ENCODE results near the gene TTC39C.

TTC39C gene

DNA sequence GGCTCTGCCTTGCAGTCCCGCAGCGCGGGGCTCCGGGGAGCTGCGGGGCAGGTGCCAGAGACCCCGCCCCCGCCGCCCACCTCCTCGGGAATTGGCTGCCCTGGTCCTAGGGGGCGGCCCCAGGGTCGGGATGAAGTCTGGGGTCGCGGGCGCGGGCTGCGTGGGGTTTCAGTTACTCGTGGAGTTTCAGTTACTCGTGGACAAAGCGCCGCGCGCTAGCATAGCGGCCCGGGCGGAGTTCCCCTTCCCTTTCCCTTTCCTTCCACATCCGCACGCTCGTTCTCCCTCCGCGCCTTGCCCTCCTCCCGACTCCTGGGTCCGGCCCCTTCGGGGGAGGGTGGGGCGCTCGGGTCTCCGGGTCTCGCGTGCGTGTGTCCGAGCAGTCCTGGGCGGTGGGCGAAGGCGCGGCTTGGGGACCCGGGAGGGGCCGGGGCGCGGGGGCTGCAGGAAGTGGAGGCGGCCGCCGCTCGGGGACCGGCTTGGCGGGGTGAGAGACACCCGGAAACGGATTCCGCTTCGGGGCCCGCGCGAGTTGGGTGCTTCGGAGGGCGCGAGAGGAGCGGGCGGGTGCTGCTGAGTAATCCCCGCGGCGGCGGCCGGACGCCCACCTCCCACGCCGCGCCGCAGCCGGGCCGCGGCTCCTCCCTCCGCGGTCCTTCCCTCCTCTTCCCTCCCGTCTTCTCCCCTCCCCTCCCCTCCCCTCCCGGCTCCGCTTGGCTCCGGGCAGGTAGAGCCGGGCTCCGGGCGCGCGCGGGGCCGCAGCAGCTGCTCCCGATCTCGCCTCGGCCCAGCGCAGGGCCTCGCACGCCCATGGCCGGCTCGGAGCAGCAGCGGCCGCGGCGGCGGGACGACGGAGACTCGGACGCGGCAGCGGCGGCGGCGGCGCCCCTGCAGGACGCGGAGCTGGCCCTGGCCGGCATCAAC, at the start of gene TTC39C:
TSS of gene TTC39C (plus strand) at position 693 of the 924 bp plus-strand sequence. CDS start at position 811, 118 bp downstream.
- DNase-seq (ENCODE audit: low spot score): peak; percentile 21

DNA sequence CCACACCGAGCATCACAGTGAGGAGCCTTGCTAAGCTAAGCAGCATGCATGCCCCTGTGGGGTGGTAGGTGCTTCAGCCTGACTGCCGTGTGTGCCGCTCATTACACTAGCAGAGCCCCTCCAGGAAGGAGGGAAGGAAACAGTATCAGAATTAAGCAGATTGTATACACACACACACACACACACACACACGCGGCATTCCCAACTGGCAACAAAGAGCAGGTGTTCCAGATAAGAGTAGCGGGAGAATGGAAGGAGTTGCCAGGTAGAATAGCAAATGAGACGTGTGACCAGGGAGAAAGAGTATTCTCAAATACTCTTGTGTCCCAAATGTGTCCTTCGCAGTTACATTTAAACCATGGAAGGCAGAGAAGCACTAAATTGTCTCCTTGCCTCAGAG, 47.6 kb upstream of the TTC39C start:
- no peak for DNase-seq (ENCODE audit: low spot score)

GRCh38 chr18:23967321-23968089, 47.0 kb upstream of the TTC39C start:
- no peak for DNase-seq (ENCODE audit: low spot score)

DNA sequence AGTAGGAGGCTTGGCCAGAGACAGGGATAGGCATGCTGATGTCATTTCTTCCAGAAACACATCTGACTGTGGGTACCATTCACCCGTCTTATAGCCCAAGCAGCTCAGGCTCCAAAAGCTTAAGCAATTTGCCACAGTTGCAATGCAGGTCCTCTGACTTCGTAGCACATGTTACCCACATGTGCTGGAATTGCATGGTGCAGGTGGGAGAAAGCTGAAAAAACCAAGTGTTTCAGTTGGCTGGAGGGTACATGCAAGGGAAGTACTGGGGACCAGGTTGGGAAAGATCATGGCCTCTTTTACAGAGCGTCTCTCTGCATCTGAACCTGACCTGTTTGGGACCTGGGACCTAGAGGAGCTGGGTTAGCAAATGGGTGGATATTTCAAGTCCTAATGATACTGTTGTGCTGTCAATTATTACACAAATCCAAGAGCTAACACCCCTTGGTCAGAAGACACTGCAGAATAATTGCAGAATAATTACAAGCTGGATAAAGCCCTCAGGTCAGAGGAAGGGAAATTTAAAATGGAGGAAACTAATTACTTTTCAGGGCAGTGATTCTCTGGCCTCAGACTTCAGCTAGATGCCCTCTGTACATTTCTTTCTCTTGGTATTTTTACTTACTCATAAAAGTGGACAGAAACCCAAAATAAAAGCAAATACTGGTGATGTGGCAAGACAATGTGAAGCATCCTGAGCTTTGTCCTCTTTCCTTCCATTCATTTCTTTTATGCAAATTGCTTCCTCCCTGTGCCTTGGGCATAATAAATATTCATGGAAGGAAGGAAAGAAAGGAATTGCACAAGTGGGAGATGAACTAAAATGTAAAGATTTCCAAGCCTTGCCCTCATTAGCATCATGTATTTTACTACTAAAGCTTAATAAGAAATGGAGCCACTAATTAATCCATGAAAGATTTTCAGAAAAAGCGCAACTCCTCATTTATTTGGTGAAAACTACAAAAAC, 45.6 kb upstream of the TTC39C start:
- DNase-seq (ENCODE audit: low spot score): no peak

DNA sequence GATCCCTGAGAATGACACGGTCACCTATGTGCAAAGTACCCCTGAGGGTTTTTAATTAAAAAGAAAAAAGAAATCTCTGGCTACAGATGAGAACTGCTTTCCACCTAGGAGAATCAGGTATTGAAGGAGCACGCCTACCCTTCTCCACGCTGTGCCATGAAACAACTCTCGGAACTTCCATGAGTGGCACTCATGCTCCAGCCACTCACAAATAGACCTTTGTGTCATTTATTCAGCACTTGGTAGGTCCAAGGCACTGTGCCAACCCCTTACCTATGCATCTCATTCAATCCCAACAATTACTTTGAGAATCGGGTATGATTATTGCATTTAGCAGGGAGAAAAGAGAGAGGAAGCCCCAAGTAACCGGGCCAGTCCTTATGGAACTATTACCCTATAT, 44.9 kb upstream of the TTC39C start:
- DNase-seq (ENCODE audit: low spot score): no peak

GRCh38 chr18:23970161-23971096, 44.1 kb upstream of the TTC39C start:
- DNase-seq (ENCODE audit: low spot score): no peak

DNA sequence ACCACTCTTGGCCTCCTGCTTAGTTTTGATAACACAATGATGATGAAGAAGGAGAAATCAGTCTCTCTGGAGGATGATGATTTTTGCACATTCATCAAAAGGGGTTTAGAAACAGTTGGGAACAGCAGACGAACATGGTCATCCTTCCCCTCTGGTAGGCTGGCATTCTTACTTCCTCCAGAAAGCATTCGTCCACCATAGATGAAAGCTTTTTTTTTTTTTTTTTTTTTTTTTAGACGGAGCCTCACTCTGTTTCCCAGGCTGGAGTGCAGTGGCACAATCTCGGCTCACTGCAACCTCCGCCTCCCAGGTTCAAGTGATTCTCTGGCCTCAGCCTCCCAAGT, 43.5 kb upstream of the TTC39C start:
- no peak for DNase-seq (ENCODE audit: low spot score)

- no peak for DNase-seq (ENCODE audit: low spot score)
These were observed 42.8 kb upstream of the TTC39C start for GRCh38 chr18:23971666-23972230.

GRCh38 chr18:23972453-23972852, 42.1 kb upstream of the TTC39C start:
- no peak for DNase-seq (ENCODE audit: low spot score)

DNA sequence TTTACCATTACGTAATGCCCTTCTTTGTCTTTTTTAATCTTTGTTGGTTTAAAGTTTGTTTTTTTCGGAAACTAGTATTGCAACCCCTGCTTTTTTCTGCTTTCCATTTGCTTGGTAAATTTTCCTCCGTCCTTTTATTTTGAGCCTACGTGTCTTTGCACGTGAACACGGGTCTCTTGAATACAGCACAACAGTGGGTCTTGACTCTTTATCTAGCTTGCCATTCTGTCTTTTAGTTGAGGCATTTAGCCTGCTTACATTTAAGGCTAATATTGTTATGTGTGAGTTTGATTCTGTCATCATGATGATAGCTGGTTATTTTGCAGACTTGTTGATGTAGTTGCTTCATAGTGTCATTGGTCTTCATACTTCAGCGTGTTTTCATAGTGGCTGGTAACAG, 37.5 kb upstream of the TTC39C start:
- no peak for DNase-seq (ENCODE audit: low spot score)

- no peak for DNase-seq (ENCODE audit: low spot score)
These were observed 36.7 kb upstream of the TTC39C start for GRCh38 chr18:23977719-23978483.

- DNase-seq (ENCODE audit: low spot score): no peak
These were observed 33.1 kb upstream of the TTC39C start for GRCh38 chr18:23981369-23981980.

DNA sequence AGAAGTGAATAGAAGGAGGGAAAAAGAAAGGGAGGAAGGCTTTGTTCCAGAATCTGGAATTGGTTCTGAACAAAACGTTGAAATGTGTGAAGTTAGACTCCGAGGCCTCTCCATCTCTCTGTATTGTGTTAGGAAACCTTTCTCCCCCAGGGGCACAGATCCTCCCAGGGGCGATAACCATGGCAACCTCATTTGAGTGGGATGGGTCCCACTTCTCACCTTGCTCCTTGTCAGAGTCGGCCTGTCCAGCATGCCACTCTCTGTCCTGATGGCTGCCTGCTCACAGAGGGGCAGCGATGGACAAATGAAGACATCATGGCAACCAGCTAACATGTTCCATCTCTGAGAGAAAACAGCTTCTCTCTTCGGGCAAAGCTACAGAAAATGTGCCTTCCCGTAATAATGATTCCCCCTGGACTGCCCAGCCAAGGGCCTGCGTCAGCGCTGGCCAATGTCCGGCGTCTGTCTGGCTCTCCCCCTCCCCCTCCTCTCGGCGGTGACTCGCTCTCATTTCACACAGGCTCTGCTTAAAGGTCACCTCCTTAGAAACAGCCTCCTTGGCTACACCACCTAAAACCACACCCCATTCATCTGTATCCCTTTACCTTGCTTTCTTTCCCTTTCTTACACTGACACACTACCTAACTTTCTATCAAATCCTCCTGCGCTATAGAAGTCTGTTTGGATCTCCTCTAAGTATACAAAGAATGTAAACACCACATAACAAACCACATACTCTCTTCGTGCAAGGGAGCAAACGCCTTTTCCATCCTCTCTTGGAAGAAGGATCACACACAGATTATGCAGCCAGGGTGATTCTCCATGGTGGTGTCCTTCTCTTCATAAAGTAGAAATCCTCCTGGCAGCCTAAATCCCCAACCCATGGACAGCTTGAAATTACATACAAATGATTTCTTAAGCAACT, 32.1 kb upstream of the TTC39C start:
- DNase-seq (ENCODE audit: low spot score): peak; percentile 50

DNA sequence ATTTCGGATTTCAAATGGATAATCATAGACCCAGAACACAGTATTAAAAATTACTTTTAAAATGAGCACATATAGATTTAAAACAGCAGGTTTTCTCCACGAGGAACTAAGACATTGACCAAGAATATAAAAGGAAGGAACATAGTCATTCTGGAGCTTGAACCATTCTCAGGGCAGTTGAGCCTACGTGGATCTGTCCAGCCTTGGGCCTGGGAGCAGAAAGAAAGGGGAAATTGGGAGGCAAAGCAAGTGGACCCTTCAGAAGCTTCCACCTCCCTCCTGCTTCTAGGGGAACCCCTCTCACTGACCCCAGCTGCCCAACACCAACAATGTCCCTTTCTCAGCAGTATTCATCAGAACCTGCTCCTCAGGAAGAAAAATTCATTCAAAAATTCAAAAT, 31.4 kb upstream of the TTC39C start:
- no peak for DNase-seq (ENCODE audit: low spot score)

GRCh38 chr18:23986600-23987359, 27.8 kb upstream of the TTC39C start:
- DNase-seq (ENCODE audit: low spot score): no peak

DNA sequence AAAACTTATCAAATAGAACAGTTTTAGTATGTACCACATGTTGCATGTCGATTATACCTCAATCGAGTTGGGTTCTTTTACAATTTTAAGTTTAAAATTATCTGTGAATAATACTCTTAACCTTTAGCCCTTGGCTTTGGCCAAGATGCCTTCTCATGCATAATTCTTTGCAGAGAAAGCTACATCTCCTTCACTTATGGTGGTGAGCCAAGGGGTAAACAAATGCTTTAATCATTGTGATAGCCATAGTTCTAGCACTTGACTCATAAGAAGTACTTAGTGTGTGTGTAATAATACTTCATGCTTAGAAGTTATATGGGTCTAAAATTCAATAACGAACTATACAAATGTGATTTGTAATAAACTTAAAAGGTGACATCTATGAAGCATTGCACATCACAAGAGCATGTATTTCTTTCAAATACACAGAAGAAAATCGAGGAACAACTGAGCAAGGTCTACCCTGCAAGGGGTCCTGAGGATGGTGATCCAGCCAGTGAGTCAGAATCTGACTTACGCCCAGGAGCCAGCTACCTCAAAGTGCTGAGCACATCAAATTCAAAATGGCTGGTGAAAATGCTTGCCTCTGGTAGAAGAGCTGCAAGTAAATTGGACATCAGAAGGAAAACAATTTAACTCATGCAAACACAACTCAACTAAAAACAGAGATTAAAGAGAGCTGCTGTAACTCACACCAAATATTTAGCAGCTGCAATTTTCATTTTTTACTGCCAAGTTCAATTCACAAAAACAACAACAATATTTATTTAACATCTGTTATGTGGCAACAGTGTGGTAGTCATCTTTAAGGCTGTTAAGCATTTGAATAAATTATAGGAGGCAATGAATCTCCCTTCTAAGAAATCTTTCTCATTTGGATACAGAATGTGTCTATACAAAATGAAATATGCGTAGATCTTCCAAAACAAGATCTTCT, 23.8 kb upstream of the TTC39C start:
- no peak for DNase-seq (ENCODE audit: low spot score)
